Fibroblast of lung (primary cell): ENCODE measurements around the gene RAB36. TPM values are rescaled to one million over a fixed set of nuclear protein-coding genes. Genes with fewer than 3 reads are reported as not detected.

Experiments used
- DNase-seq, 2 donors: peaks; one replicate each; pipeline versions ENCODE4 v3.0.0 to v3.0.0-alpha.2; 2010; ENCODE audit warnings: low read depth in 2 of 2
- H2AFZ ChIP-seq: 2 replicates; pipeline ENCODE4 v1.5.1; 2012; ENCODE audit warnings: low read length, control low read depth, inconsistent platforms
- H3K27ac ChIP-seq: 2 replicates; pipeline ENCODE4 v1.5.1; 2011; ENCODE audit warnings: low read length, control low read depth; ENCODE audit not compliant: insufficient read depth
- H3K27me3 ChIP-seq: 2 replicates; pipeline ENCODE4 v1.5.1; 2011; ENCODE audit warnings: mild to moderate bottlenecking, low read length; ENCODE audit not compliant: control insufficient read depth, insufficient read depth
- H3K36me3 ChIP-seq: 2 replicates; pipeline ENCODE4 v1.5.1; 2011; ENCODE audit warnings: low read length; ENCODE audit not compliant: control insufficient read depth, insufficient read depth
- H3K4me1 ChIP-seq: 2 replicates; pipeline ENCODE4 v1.5.1; 2011; ENCODE audit warnings: low read length; ENCODE audit not compliant: control insufficient read depth, insufficient read depth; ENCODE audit errors: extremely low read depth
- H3K4me2 ChIP-seq: 2 replicates; pipeline ENCODE4 v1.5.1; 2011; ENCODE audit warnings: low read length, control low read depth; ENCODE audit not compliant: insufficient read depth; ENCODE audit errors: extremely low read depth
- H3K4me3 ChIP-seq, 4 experiments: fragments of 200-600 bp in 1 of 4; sonication (generic) in 1 of 4; replicated peaks in 1 of 4; 2 replicates each; pipeline ENCODE4 v1.5.1; 2011 to 2016; ENCODE audit warnings: low read length in 4 of 4, low read depth in 3 of 4, mild to moderate bottlenecking in 3 of 4, control low read depth in 2 of 4, inconsistent platforms in 1 of 4, mixed read lengths in 1 of 4; ENCODE audit not compliant: insufficient read depth in 1 of 4; ENCODE audit errors: control extremely low read depth in 1 of 4
- H3K79me2 ChIP-seq: 2 replicates; pipeline ENCODE4 v1.5.1; 2012; ENCODE audit warnings: mild to moderate bottlenecking, low read length, inconsistent platforms; ENCODE audit not compliant: control insufficient read depth, insufficient read depth
- H3K9ac ChIP-seq: 2 replicates; pipeline ENCODE4 v1.5.1; 2011; ENCODE audit warnings: mild to moderate bottlenecking, low read length, control low read depth; ENCODE audit not compliant: insufficient read depth
- H3K9me3 ChIP-seq: 2 replicates; pipeline ENCODE4 v1.5.1; 2012; ENCODE audit warnings: low read depth, low read length; ENCODE audit not compliant: control insufficient read depth, insufficient read depth
- H4K20me1 ChIP-seq: 2 replicates; pipeline ENCODE4 v1.5.1; 2011; ENCODE audit warnings: low read length; ENCODE audit not compliant: control insufficient read depth, insufficient read depth; ENCODE audit errors: extremely low read depth
- CTCF ChIP-seq, 2 donors: IDR thresholded peaks in 1 of 2; conservative IDR thresholded peaks in 1 of 2; 1 replicate in 1 of 2; 2 replicates in 1 of 2; pipeline ENCODE4 v1.5.1; 2011 to 2012; ENCODE audit warnings: low read length in 2 of 2, control low read depth in 1 of 2, inconsistent platforms in 1 of 2, low read depth in 1 of 2, mild to moderate bottlenecking in 1 of 2
- EZH2 ChIP-seq: IDR thresholded peaks from 2 replicates; pipeline ENCODE4 v1.5.1; 2012; ENCODE audit warnings: low read length, control low read depth, mild to moderate bottlenecking; ENCODE audit errors: missing control alignments
- polyA plus RNA-seq, 2 donors: library from polyadenylated mRNA; depleted of rRNA in 1 of 2; stranded (reverse) in 1 of 2; unstranded in 1 of 2; fragments of >200 nt; gene quantifications; 2 replicates each; pipeline ENCODE4 v1.2.1, GENCODE V29; 2011 to 2012; ENCODE audit warnings: missing spikeins in 1 of 2
- total RNA-seq: library from RNA; depleted of rRNA; stranded (reverse); fragments of >200 nt; gene quantifications from 2 replicates; pipeline ENCODE4 v1.2.1, GENCODE V29; 2014

RAB36 gene
- total and polyA plus RNA-seq, 2 donors (not counting 1 experiment from before 2014, with no cell fraction given): 2.5 to 3.7 TPM

GRCh38 chr22:23137468-23137867 is 7.8 kb upstream of the RAB36 start:
- H3K4me2 ChIP-seq: no peak overlapping the region
- H3K4me3 ChIP-seq: no peak overlapping the region
- H4K20me1 ChIP-seq: no peaks in the 10 kb centered on the region
- H3K27ac ChIP-seq: no peak overlapping the region
- no peaks in the 10 kb centered on the region for H3K27me3 ChIP-seq
- no peak for TF ChIP-seq EZH2
- TF ChIP-seq CTCF (conservative IDR thresholded peaks at IDR 0.05 in 1 of 2, IDR thresholded peaks at IDR 0.05 in 1 of 2; ENCODE audit: low read depth in 1 of 2, low read length in 2 of 2): no peak
- H3K9me3 ChIP-seq: no peaks in the 10 kb centered on the region
- no peaks in the 10 kb centered on the region for H3K36me3 ChIP-seq
- no peak for DNase-seq
- no peak overlapping the region for H3K9ac ChIP-seq
- H3K79me2 ChIP-seq: no peaks in the 10 kb centered on the region
- H3K4me1 ChIP-seq: no peaks in the 10 kb centered on the region
- H2AFZ ChIP-seq: no peak overlapping the region

GRCh38 chr22:23137905-23138561 is 7.2 kb upstream of the RAB36 start:
- no peak for TF ChIP-seq EZH2
- no peak for TF ChIP-seq CTCF (conservative IDR thresholded peaks at IDR 0.05 in 1 of 2, IDR thresholded peaks at IDR 0.05 in 1 of 2; ENCODE audit: low read depth in 1 of 2, low read length in 2 of 2)
- Histone ChIP-seq H3K27ac (no peak overlapping the region), H4K20me1 (no peaks in the 10 kb centered on the region), H3K4me1 (no peaks in the 10 kb centered on the region), H2AFZ (no peak overlapping the region), H3K9me3 (no peaks in the 10 kb centered on the region), H3K4me3 (no peak overlapping the region), H3K79me2 (no peaks in the 10 kb centered on the region), H3K4me2 (no peak overlapping the region), H3K27me3 (no peaks in the 10 kb centered on the region), H3K36me3 (no peaks in the 10 kb centered on the region), H3K9ac (no peak overlapping the region)
- DNase-seq: peak in 1 of 2 donors; percentile 25

GRCh38 chr22:23138584-23139435 is 6.5 kb upstream of the RAB36 start:
- Histone ChIP-seq H3K4me3 (no peak overlapping the region), H3K9ac (no peak overlapping the region), H2AFZ (no peak overlapping the region), H3K9me3 (no peaks in the 10 kb centered on the region), H3K27ac (no peak overlapping the region), H3K27me3 (no peaks in the 10 kb centered on the region), H3K36me3 (no peaks in the 10 kb centered on the region), H3K4me1 (no peaks in the 10 kb centered on the region), H4K20me1 (no peaks in the 10 kb centered on the region), H3K79me2 (no peaks in the 10 kb centered on the region), H3K4me2 (no peak overlapping the region)
- TF ChIP-seq EZH2: no peak
- TF ChIP-seq CTCF (conservative IDR thresholded peaks at IDR 0.05 in 1 of 2, IDR thresholded peaks at IDR 0.05 in 1 of 2; ENCODE audit: low read depth in 1 of 2, low read length in 2 of 2): no peak
- DNase-seq: no peak
